SK-N-SH (cell line): ENCODE data around the gene TLE5. TPM values are rescaled to one million over a fixed set of nuclear protein-coding genes. Genes with fewer than 3 reads are reported as not detected.
A peak's percentile ranks its signal among the peaks of the same experiment; 100 is the strongest.

ENCODE experiments used
- CTCF ChIA-PET: fragments of 300-600, 350-600 bp; formaldehyde crosslinking; extraction: SDS; loops from one replicate; lab custom pipeline; 2021; lab: Yijun Ruan, JAX
- POLR2A ChIA-PET: fragments of 350-600 bp; sonication (Branson Sonifier 250); formaldehyde crosslinking; extraction: SDS; loops from one replicate; lab custom pipeline; 2020; ENCODE audit warnings: antibody characterized with exemption, inconsistent platforms; lab: Yijun Ruan, JAX
- DNase-seq: peaks from one replicate; pipeline ENCODE4 v3.0.0; 2012
- H2AFZ ChIP-seq: fragments of 200-600 bp; sonication (generic); 2 replicates; pipeline ENCODE4 v1.8.1; 2016; ENCODE audit warnings: antibody characterized with exemption, mild to moderate bottlenecking, low read depth
- H3F3A ChIP-seq: fragments of 200-600 bp; sonication (generic); replicated peaks from 2 replicates; pipeline ENCODE3; 2016; ENCODE audit warnings: antibody characterized with exemption, mild to moderate bottlenecking; ENCODE audit not compliant: insufficient read depth
- H3K27ac ChIP-seq, 2 experiments: fragments of 200-500 bp in 1 of 2; fragments of 200-600 bp in 1 of 2; sonication (Bioruptor generic) in 1 of 2; sonication (generic), shearing (Covaris generic) in 1 of 2; 2 replicates each; pipeline versions ENCODE4 v1.5.1 to v1.6.1; 2014 to 2016; ENCODE audit warnings: low read depth in 2 of 2, inconsistent platforms in 1 of 2, low read length in 1 of 2, mild to moderate bottlenecking in 1 of 2, mixed read lengths in 1 of 2
- H3K27me3 ChIP-seq: fragments of 200-600 bp; sonication (generic), shearing (Covaris generic); 2 replicates; pipeline ENCODE4 v1.6.1; 2016; ENCODE audit warnings: mixed run types; ENCODE audit not compliant: insufficient read depth
- H3K36me3 ChIP-seq, 2 experiments: fragments of 200-500 bp in 1 of 2; fragments of 200-600 bp in 1 of 2; sonication (Bioruptor generic) in 1 of 2; sonication (generic) in 1 of 2; replicated peaks in 1 of 2; 2 replicates each; pipeline versions ENCODE3 to v1.5.1; 2014 to 2016; ENCODE audit warnings: low read length in 1 of 2, mild to moderate bottlenecking in 1 of 2; ENCODE audit not compliant: insufficient read depth in 2 of 2, control insufficient read depth in 1 of 2
- H3K4me1 ChIP-seq, 2 experiments: fragments of 200-500 bp in 1 of 2; fragments of 200-600 bp in 1 of 2; sonication (Bioruptor generic) in 1 of 2; sonication (generic), shearing (Covaris generic) in 1 of 2; 2 replicates each; pipeline versions ENCODE4 v1.5.1 to v1.6.1; 2014 to 2016; ENCODE audit warnings: low read depth in 1 of 2, low read length in 1 of 2, mixed run types in 1 of 2; ENCODE audit not compliant: insufficient read depth in 2 of 2, control insufficient read depth in 1 of 2
- H3K4me2 ChIP-seq: fragments of 200-600 bp; sonication (generic), shearing (Covaris generic); 2 replicates; pipeline ENCODE4 v1.6.1; 2017; ENCODE audit warnings: mixed run types
- H3K4me3 ChIP-seq, 2 experiments: fragments of 200-500 bp in 1 of 2; fragments of 200-600 bp in 1 of 2; sonication (Bioruptor generic) in 1 of 2; sonication (generic), shearing (Covaris generic) in 1 of 2; 2 replicates each; pipeline versions ENCODE4 v1.5.1 to v1.8.1; 2014 to 2016; ENCODE audit warnings: low read depth in 2 of 2, inconsistent platforms in 1 of 2, low read length in 1 of 2, mild to moderate bottlenecking in 1 of 2, mixed read lengths in 1 of 2, moderate library complexity in 1 of 2
- H3K79me2 ChIP-seq: fragments of 200-600 bp; sonication (generic); 2 replicates; pipeline ENCODE4 v1.8.1; 2017; ENCODE audit warnings: mild to moderate bottlenecking; ENCODE audit not compliant: insufficient read depth
- H3K9ac ChIP-seq: fragments of 200-600 bp; sonication (generic); 2 replicates; pipeline ENCODE4 v1.6.1; 2017; ENCODE audit warnings: mixed run types
- H3K9me2 ChIP-seq: fragments of 200-600 bp; sonication (generic); 2 replicates; pipeline ENCODE4 v1.6.1; 2017; ENCODE audit warnings: mixed run types
- H3K9me3 ChIP-seq: fragments of 200-600 bp; sonication (generic); 2 replicates; pipeline ENCODE4 v1.6.1; 2017; ENCODE audit warnings: mixed run types, mild to moderate bottlenecking, moderate library complexity
- H4K20me1 ChIP-seq: fragments of 200-600 bp; sonication (generic); 2 replicates; pipeline ENCODE4 v1.6.1; 2017; ENCODE audit warnings: mild to moderate bottlenecking, mixed run types; ENCODE audit not compliant: insufficient read depth
- CHD2 ChIP-seq: fragments of 150-350 bp; IDR thresholded peaks from 2 replicates; pipeline ENCODE4 v1.6.1; 2018; ENCODE audit warnings: low read length; ENCODE audit not compliant: partially characterized antibody
- MXI1 ChIP-seq: IDR thresholded peaks from 2 replicates; pipeline ENCODE4 v1.6.1; 2012; ENCODE audit warnings: mild to moderate bottlenecking, low read depth, low read length, improper control_type of control experiment
- POLR2AphosphoS5 ChIP-seq: IDR thresholded peaks from 2 replicates; pipeline ENCODE4 v1.6.1; 2012; ENCODE audit warnings: low read depth, low read length
- RAD21 ChIP-seq: IDR thresholded peaks from 2 replicates; pipeline ENCODE4 v1.6.1; 2012; ENCODE audit warnings: mild to moderate bottlenecking, low read length
- RFX5 ChIP-seq: IDR thresholded peaks from 2 replicates; pipeline ENCODE4 v1.6.1; 2012; ENCODE audit warnings: mild to moderate bottlenecking, improper control_type of control experiment, low read length
- RXRA ChIP-seq: IDR thresholded peaks from 2 replicates; pipeline ENCODE4 v1.4.0; 2012; ENCODE audit warnings: low read depth, mild to moderate bottlenecking, borderline replicate concordance
- TCF12 ChIP-seq: IDR thresholded peaks from 2 replicates; pipeline ENCODE4 v1.4.0; 2012
- TEAD4 ChIP-seq: IDR thresholded peaks from 2 replicates; pipeline ENCODE4 v1.4.0; 2012; ENCODE audit warnings: mild to moderate bottlenecking, borderline replicate concordance; ENCODE audit not compliant: insufficient read depth
- WGBS: methylation state at CpG from one replicate; pipeline ENCODE4 v1.1.6; 2017; ENCODE audit warnings: low lambda C conversion rate; 5-methylcytosine and 5-hydroxymethylcytosine counted together
- polyA plus RNA-seq, 3 experiments: library from polyadenylated mRNA; depleted of rRNA; stranded (reverse); fragments of >200 nt; gene quantifications; 2 replicates each; pipeline ENCODE4 v1.2.3, GENCODE V29; 2012
- TF ChIP-seq, protein P1 (sequence below): IDR thresholded peaks from 2 replicates; pipeline ENCODE4 v1.6.1; 2012; ENCODE audit warnings: mild to moderate bottlenecking, low read depth, low read length, moderate library complexity
- TF ChIP-seq, protein P2 (sequence below): fragments of 150-350 bp; IDR thresholded peaks from 2 replicates; pipeline ENCODE4 v1.6.1; 2016; ENCODE audit warnings: mild to moderate bottlenecking, low read depth, low read length
- TF ChIP-seq, protein P3 (sequence below): IDR thresholded peaks from 2 replicates; pipeline ENCODE4 v1.4.0; 2012; ENCODE audit warnings: low read depth, borderline replicate concordance
- TF ChIP-seq, protein P4 (sequence below): fragments of 150-350 bp; IDR thresholded peaks from 2 replicates; pipeline ENCODE4 v1.6.1; 2017; ENCODE audit warnings: antibody characterized with exemption, low read length, low read depth, borderline replicate concordance
- TF ChIP-seq, protein P5 (sequence below): IDR thresholded peaks from 2 replicates; pipeline ENCODE4 v1.4.0; 2012; ENCODE audit warnings: low read depth, borderline replicate concordance
- TF ChIP-seq, protein P6 (sequence below): fragments of 200-600 bp; sonication (generic); IDR thresholded peaks from 2 replicates; pipeline ENCODE4 v1.6.1; 2017; ENCODE audit warnings: antibody characterized with exemption, mild to moderate bottlenecking, moderate library complexity

TLE5 gene
- polyA plus RNA-seq, 1 of the 3 experiments (the other 2 are of a cell fraction), result 519 TPM

DNA sequence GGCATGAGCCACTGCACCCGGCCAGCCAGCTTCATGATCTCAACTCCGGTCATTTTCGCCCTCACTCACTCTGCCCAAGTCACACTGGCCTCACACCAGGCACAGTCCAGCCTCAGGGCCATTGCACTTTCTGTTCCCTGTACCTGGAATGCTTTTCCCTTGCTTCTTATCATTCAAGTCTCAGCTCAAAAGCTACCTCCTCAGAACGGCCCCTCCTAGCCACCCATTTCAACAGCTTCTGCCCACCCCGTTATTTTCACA lies 30.8 kb downstream of the TLE5 start (continued):
- TF ChIP-seq, protein P1, sequence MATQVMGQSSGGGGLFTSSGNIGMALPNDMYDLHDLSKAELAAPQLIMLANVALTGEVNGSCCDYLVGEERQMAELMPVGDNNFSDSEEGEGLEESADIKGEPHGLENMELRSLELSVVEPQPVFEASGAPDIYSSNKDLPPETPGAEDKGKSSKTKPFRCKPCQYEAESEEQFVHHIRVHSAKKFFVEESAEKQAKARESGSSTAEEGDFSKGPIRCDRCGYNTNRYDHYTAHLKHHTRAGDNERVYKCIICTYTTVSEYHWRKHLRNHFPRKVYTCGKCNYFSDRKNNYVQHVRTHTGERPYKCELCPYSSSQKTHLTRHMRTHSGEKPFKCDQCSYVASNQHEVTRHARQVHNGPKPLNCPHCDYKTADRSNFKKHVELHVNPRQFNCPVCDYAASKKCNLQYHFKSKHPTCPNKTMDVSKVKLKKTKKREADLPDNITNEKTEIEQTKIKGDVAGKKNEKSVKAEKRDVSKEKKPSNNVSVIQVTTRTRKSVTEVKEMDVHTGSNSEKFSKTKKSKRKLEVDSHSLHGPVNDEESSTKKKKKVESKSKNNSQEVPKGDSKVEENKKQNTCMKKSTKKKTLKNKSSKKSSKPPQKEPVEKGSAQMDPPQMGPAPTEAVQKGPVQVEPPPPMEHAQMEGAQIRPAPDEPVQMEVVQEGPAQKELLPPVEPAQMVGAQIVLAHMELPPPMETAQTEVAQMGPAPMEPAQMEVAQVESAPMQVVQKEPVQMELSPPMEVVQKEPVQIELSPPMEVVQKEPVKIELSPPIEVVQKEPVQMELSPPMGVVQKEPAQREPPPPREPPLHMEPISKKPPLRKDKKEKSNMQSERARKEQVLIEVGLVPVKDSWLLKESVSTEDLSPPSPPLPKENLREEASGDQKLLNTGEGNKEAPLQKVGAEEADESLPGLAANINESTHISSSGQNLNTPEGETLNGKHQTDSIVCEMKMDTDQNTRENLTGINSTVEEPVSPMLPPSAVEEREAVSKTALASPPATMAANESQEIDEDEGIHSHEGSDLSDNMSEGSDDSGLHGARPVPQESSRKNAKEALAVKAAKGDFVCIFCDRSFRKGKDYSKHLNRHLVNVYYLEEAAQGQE, result no peak
- TF ChIP-seq RXRA, result no peak

DNA sequence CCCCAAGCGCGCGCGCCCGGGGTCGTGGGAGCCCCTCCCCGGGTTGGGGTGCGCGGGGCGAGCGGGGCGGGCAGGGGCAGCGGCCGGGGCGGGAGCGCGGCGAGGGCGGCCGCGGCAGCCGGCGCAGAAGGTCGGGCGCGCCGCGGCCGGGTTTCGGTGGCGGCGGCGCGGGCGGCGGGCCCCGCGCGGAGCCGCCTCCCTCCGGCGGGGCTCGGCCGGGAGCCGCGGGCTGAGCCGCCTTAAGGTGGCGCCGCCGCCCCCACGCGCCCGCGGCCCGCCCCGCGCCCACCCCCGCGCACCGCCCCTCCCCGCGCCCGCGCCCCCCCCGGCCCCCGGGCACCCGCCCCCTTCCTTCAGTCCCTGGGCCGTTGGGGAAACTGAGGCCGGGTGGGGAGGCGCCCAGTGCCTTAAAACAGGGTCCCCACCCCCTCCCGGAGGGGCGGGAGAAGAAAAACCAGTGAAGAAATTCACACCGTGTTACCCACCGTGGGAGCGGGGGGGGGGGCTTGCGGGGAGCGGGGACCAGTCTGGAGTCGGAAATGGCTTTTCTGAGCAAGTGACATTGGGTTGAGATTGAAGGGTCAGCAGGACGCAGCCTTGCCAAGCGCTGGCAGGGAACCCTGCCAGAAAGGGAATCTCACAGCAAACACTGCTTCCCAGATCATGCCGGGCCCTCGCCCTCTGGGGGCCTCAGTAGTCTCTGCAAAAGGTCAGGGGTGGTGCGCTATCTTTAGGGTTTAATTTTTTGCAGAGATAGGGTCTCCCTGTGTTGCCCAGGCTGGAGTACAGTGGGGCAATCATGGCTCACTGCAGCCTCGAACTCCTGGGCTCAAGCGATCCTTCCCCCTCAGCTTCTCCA lies 33.0 kb downstream of the TLE5 start, which contains the start of gene TLE2:
TLE2 (minus strand) TSS at position 216 of the 859 bp plus-strand sequence. CDS start 376 bp downstream, outside the sequence.
- Histone ChIP-seq H2AFZ (no peak within 1 kb of the TSS), H4K20me1 (no peaks in the 10 kb centered on the region), H3K27me3 (peaks cover 91% of the 10 kb centered on the region), H3K9ac (no peak within 1 kb of the TSS), H3K9me3 (no peaks in the 10 kb centered on the region), H3K4me1 (peaks cover 0 to 6% of the 10 kb centered on the region in 2 experiments; a peak in 1 of 4 replicates), H3K9me2 (no peaks in the 10 kb centered on the region), H3K27ac (no peak within 1 kb of the TSS), H3F3A (peaks cover 4% of the 10 kb centered on the region), H3K4me2 (peak within 1 kb of the TSS; percentile 78), H3K79me2 (no peaks in the 10 kb centered on the region), H3K36me3 (no peaks in the 10 kb centered on the region), H3K4me3 (peak within 1 kb of the TSS in 1 of 2 experiments; percentile 40; a peak in 1 of 4 replicates)
- 3% methylated on average over 12 of the region's 85 CpGs for WGBS
- DNase-seq, result peak; percentile 69
- POLR2A ChIA-PET, result no interaction called here
- TF ChIP-seq, protein P2, sequence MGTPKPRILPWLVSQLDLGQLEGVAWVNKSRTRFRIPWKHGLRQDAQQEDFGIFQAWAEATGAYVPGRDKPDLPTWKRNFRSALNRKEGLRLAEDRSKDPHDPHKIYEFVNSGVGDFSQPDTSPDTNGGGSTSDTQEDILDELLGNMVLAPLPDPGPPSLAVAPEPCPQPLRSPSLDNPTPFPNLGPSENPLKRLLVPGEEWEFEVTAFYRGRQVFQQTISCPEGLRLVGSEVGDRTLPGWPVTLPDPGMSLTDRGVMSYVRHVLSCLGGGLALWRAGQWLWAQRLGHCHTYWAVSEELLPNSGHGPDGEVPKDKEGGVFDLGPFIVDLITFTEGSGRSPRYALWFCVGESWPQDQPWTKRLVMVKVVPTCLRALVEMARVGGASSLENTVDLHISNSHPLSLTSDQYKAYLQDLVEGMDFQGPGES, result no peak
- TF ChIP-seq MXI1 (no peak), POLR2AphosphoS5 (no peak), TEAD4 (no peak), TCF12 (no peak), CHD2 (no peak), RFX5 (no peak), RAD21 (no peak)
- TF ChIP-seq, protein P3, sequence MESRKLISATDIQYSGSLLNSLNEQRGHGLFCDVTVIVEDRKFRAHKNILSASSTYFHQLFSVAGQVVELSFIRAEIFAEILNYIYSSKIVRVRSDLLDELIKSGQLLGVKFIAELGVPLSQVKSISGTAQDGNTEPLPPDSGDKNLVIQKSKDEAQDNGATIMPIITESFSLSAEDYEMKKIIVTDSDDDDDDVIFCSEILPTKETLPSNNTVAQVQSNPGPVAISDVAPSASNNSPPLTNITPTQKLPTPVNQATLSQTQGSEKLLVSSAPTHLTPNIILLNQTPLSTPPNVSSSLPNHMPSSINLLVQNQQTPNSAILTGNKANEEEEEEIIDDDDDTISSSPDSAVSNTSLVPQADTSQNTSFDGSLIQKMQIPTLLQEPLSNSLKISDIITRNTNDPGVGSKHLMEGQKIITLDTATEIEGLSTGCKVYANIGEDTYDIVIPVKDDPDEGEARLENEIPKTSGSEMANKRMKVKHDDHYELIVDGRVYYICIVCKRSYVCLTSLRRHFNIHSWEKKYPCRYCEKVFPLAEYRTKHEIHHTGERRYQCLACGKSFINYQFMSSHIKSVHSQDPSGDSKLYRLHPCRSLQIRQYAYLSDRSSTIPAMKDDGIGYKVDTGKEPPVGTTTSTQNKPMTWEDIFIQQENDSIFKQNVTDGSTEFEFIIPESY, result no peak
- TF ChIP-seq, protein P4, sequence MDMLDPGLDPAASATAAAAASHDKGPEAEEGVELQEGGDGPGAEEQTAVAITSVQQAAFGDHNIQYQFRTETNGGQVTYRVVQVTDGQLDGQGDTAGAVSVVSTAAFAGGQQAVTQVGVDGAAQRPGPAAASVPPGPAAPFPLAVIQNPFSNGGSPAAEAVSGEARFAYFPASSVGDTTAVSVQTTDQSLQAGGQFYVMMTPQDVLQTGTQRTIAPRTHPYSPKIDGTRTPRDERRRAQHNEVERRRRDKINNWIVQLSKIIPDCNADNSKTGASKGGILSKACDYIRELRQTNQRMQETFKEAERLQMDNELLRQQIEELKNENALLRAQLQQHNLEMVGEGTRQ, result no peak
- TF ChIP-seq, protein P5, sequence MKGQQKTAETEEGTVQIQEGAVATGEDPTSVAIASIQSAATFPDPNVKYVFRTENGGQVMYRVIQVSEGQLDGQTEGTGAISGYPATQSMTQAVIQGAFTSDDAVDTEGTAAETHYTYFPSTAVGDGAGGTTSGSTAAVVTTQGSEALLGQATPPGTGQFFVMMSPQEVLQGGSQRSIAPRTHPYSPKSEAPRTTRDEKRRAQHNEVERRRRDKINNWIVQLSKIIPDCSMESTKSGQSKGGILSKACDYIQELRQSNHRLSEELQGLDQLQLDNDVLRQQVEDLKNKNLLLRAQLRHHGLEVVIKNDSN, result no peak
- TF ChIP-seq, protein P6, sequence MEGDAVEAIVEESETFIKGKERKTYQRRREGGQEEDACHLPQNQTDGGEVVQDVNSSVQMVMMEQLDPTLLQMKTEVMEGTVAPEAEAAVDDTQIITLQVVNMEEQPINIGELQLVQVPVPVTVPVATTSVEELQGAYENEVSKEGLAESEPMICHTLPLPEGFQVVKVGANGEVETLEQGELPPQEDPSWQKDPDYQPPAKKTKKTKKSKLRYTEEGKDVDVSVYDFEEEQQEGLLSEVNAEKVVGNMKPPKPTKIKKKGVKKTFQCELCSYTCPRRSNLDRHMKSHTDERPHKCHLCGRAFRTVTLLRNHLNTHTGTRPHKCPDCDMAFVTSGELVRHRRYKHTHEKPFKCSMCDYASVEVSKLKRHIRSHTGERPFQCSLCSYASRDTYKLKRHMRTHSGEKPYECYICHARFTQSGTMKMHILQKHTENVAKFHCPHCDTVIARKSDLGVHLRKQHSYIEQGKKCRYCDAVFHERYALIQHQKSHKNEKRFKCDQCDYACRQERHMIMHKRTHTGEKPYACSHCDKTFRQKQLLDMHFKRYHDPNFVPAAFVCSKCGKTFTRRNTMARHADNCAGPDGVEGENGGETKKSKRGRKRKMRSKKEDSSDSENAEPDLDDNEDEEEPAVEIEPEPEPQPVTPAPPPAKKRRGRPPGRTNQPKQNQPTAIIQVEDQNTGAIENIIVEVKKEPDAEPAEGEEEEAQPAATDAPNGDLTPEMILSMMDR, result no peak
- CTCF ChIA-PET, result interaction anchor here (1.3 kb wide), 1 partner anchor 60 kb away, joined by 3 read pairs; no protein-coding TSS in a partner anchor
